Activated T-cell treated with anti-CD3 and anti-CD28 coated beads, Interleukin-2, amount 50 U/mL, for 1 hour (primary cell): ENCODE results near the gene DYNC1I1.

Experiments used
- DNase-seq: peaks from one replicate; pipeline ENCODE4 v3.0.0-alpha.2; 2020

The DYNC1I1 gene

GRCh38 chr7:95772298-95772770 is at the start of gene DYNC1I1:
Gene DYNC1I1, plus strand, starts transcription at chr7:95772554. Its CDS starts 32,176 bp downstream, at chr7:95804730.
- no peak for DNase-seq

DNA sequence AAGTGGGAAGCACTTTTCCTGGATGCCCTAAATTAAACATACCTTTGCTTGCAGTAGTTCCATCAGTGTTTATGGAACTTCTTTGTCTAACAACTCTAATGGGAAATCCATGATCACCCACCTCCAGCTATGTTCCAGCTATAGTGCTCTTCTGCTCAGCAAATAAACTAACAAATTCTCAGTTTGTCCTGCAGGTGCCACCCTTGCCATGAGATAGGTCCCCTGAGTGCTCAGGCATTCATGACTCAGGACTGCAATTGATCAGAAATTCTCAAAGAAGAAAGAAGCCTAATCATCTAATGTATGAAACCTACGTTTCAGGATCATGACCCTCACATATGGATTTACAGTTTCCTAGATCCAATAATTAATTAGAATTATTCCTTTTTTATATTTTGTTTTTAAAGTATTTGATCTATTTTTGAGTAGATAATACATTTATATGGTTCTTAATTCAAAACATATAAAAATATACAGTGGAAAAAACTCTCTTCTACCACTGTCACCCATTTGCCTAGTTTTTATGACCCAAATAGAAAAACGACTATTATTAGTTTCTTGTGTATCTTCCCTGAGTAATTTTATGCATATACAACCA is 48.7 kb upstream of the DYNC1I1 start:
- no peak for DNase-seq

GRCh38 chr7:95725205-95725604 is 47.1 kb upstream of the DYNC1I1 start:
- no peak for DNase-seq

DNA sequence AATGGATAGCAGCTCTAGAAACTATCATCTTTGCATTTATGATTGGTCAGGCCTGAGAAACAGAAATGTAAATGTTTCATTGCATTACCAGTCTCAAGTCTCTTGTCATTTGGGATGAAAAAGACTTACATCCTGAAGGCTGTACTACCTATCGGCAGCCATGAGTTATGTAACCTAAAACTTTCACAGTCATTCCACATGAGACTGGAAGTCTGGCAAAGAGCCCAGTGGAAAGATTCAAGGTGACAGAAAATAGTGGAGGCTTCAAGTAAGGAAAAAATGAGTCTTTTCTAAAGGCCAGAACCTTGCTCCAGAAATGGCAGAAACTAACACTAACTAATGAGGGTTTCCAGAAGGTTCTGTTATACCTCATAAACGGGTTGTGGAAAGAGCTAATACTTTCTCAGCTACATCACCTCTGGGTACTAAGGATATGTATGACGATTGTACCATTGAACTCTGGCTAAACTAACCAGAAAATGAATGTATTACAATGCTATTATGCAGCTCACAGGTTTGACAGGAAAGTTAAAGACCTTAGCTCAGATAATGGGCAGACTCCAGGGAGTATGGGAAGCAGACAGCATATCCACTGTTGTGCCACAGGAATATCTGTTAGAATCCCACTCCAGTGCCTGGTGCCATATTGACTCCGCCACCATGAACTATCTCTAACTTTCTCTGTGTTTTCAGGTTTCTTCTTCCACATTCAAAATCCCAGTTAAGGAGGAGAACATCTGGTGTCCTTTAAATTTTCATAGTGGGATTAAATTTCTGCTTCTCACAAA is 41.7 kb upstream of the DYNC1I1 start:
- no peak for DNase-seq

DNA sequence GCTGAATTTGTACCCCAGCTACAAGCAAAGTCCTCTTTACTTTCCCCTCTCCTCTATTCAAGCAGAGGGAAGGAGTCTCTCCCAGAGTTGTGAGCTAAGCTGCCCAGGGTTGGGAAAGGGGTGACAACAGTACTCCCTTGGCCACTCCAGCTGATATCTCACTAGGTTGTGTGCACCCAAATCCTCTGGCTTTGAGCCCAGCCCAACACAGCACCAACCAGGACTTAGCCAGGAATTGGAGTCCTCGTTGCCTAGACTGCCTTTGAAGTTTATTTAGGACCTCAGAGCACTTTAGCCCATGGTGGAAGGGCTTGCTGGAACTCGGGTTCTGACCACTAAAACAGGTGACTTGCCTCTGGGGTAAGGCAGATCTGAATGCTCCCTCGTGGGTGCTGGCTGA is 35.7 kb upstream of the DYNC1I1 start:
- no peak for DNase-seq

DNA sequence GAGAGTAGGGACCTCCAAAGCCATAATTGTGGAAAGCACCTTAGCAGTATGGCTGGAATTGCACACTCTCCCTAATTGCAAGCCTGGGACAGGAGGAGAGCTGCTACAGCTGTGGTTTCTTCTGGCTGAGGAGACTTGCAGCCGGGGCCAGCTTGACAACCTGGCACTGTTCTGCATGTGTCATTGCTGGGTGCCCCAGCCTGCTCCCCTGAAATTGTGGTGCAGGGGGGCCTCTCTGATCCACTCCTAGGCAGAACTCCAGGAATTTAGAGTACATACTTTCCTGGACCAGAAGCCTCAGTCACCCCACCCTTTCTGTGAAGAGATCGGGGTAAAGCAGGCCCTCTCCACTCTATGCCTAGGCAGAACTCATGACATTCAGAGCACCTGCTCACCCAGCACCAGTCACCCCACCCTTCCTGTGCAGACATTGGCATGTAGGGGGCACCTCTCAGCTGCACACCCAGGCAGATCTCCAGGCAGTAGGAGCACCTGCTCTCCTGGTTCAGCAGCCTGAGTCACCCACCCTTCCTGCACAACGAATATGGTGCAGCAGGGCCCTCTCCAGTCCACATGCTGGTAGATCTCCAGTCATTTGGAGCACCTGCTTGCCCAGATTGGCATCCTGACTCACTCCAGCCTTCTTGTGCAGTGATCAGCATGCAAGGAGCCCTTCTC is 34.4 kb upstream of the DYNC1I1 start:
- DNase-seq: no peak

DNA sequence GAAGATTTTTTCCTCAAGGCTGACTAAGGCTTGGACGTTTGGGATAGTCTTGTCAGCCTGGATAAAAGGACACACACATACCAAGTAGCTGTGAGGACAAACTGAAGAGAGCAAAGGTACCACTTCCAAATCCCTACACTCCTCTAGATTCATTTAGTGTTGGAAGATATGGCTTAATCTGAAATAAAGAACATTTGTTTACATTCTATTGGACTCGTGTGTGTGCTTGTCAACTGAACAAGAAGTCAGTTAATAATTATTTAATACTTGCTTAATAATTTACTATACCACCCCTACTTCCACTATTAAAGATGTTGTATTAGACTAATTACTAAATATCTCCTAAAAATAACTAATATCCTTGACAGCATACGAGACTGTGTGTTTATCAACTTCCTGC is 23.3 kb upstream of the DYNC1I1 start:
- no peak for DNase-seq

GRCh38 chr7:95749515-95749914 is 22.8 kb upstream of the DYNC1I1 start:
- DNase-seq: no peak

GRCh38 chr7:95753440-95753839 is 18.9 kb upstream of the DYNC1I1 start:
- DNase-seq: no peak

DNA sequence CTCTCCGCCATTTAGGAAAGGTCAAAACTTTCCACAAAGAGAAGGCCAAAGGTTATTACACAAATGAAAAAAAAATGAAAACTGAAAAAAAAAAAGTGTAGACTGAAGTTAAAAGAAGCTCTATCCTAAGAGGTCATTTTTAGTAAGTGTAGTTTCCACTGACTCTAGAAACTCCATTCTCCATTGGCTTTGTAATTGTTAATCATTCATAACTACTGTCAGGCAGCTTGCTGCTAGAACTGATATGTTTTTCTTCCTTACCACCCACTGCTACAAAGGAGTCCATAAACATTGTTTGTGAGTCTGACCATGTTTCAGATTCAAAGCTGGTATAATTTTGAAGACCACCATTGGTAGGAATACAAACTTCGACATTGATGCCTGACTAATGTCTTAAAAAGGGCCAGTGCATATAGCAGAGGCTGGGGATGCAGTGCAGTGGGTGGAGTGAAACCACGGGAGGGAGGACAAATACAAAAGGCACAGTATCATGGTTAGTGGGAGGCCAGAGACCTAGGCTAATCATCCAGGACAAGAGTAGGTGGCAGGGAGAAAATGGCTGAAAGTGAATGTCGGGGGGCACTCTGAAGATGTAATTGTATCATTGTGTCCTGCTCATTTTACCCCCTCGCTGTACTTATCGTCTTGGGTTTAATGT is 16.9 kb upstream of the DYNC1I1 start:
- DNase-seq: no peak

- DNase-seq: no peak
Observed at GRCh38 chr7:95758187-95758586, 14.2 kb upstream of the DYNC1I1 start.

- DNase-seq: no peak
Observed at GRCh38 chr7:95766086-95766485, 6.3 kb upstream of the DYNC1I1 start.

DNA sequence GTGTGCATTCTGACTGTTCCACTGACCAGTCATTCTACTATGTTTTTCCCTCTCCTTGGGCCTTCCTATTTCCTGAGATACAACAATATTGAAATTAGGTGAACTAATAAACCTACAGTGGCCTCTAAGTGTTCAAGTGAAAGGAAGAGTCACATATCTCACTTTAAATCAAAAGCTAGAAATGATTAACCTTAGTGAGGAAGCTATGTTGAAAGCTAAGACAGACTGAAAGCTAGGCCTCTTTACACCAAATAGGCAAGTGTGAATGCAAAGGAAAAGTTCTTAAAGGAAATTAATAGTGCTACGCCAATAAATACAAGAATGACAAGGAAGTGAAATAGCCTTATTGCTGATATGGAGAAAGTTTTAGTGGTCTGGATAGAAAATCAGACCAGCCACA is 5.7 kb upstream of the DYNC1I1 start:
- DNase-seq: no peak

GRCh38 chr7:95772771-95773581 is 622 bp downstream of the DYNC1I1 start:
- no peak for DNase-seq

DNA sequence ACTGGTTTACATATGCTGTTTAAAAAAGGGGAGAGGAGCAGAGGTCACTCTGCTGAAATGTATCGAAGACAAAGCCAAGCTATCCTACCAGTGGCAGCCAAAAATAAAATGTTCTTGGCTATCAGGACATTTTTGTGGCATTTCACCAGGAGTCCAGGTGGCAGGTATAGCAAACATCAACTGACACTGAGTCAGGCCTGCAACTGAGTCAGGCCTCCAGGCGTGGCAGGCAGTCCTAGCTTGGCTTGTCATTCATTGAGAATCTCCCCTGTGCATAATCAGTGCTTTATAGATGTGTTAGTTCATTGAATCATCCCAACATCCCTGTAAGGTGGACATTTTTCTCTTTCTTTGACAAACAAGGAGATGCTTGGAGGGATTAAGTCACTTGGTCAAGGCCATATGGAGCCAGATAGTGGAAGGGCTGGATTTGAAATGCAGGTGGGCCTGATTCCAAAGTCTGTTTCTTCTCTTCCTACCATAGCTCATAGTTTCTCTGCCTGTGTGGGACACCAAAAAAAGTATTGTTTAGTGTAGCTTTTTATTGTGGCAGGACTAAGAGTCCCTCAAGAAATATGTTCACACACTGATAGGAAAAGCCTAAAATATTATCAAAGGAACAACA is 4.3 kb downstream of the DYNC1I1 start:
- DNase-seq: no peak

- DNase-seq: no peak
Observed at GRCh38 chr7:95777269-95777668, 4.9 kb downstream of the DYNC1I1 start.

DNA sequence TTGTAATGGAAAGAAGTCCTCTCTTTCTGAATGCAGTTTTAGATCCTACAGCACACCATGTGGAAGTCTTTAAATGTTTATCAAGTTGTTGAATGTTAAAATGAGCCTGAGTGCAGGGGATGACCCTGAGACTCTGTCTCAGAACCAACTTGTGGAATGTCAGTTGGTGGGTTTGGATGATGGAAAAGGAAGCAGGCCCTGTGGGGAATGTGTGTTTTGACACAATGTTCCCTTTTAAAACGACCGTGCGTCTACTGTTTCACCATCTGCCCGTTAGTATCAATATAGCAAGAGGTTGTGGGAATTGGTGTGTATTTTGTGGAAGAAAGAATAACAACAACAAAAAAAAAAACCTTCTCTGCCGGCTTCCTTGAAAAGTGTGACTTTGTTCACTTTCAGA is 8.3 kb downstream of the DYNC1I1 start:
- no peak for DNase-seq

DNA sequence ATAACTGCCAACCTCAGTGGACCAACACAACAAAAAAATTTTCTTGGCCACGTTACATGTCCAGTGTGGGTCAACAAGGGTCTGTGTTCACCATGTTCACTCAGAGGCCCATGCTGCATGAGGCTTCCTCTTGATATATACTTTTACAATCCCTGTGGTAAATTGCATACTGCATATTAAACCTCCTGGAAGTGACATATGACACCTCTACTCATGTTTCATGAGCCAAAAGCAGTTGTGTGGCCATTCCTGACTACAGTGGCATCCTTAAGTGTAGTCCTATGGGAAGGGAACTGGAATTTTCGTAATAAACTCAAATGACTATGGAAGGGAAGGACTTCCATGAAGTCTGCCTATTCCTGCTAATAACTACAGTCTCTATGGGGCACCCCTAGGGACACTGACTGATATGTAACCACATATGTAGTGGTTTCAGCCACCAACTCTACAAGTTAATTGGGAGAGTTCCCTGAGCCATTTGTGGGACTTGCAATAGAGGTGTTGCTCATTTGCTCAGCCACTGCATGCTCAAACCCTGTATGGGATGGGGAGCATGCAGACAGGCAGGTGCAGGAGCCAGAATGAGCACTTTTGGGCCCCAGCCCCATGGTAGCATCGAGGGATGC is 9.7 kb downstream of the DYNC1I1 start:
- no peak for DNase-seq

DNA sequence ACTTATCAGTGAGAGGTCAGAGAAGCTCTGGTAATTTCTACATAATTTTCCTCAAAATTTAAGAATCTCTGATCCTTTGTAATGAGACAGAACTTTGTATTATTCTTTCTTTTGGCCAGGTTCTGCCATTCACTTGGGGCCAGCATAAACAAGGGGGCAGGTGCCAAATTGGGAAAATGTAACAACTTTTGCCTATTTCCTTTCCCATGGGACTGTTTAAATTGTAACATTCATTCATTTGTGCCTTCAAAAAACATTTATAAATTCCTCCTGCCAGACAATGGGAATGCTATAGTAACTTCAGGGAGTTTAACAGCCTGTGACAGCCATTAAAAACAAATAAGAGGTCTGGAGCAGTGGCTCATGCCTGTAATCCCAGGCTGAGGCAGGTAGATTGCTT is 12.4 kb downstream of the DYNC1I1 start:
- no peak for DNase-seq

DNA sequence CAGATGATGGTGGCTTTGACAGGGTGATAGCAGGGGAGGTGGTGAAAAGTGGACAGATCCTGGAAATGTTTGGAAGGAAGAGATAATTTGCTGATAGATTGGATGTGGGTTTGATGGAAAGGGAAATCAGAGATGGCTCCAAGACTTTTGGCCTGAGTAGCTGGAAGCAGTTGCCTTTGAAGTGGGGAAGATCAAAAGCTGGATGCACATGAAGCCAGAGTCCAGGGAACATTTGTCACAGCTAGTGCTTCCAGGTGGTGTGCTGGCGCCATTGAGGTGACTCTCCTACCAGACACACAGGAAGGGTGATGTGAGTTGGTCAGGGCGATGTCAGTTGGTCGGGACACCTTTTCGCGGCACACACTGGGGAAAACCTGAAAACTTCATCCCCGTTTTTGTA is 15.9 kb downstream of the DYNC1I1 start:
- DNase-seq: no peak

- DNase-seq: no peak
Observed at GRCh38 chr7:95788884-95789283, 16.5 kb downstream of the DYNC1I1 start.

DNA sequence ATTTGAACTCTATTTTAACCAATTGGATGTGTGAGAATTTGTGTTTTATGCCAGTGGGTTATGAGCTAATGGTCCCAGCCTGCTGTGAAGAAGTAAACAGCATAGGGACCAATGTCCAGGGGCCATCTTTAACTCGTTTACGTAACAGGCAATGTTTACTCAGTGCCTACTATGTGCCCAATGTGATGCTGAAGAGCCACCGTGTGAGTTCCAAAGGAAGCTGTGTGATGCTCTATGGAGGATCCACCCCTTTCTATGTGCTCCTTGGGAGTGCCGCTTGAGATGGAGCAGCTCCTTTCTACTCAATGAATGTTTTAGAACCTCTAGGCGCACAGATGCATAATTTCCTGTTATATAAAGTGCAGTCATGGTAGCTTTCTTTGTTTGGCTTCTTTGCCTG is 21.3 kb downstream of the DYNC1I1 start:
- DNase-seq: no peak
